Stimulated activated CD8-positive, alpha-beta memory T cell treated with anti-CD3 and anti-CD28 coated beads, Interleukin-15, amount 100 ng/mL, for 24 hours (primary cell): ENCODE results near the gene CRYBB2.
"Not testable (repeated sequence)": the region's sequence is repeated elsewhere in the genome, so short reads cannot be mapped to it uniquely, and the experiment has no call there.

ENCODE experiments used
- DNase-seq: peaks from one replicate; pipeline ENCODE4 v3.0.0-alpha.2; 2020; ENCODE audit warnings: low read depth

Gene CRYBB2, protein sequence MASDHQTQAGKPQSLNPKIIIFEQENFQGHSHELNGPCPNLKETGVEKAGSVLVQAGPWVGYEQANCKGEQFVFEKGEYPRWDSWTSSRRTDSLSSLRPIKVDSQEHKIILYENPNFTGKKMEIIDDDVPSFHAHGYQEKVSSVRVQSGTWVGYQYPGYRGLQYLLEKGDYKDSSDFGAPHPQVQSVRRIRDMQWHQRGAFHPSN

DNA sequence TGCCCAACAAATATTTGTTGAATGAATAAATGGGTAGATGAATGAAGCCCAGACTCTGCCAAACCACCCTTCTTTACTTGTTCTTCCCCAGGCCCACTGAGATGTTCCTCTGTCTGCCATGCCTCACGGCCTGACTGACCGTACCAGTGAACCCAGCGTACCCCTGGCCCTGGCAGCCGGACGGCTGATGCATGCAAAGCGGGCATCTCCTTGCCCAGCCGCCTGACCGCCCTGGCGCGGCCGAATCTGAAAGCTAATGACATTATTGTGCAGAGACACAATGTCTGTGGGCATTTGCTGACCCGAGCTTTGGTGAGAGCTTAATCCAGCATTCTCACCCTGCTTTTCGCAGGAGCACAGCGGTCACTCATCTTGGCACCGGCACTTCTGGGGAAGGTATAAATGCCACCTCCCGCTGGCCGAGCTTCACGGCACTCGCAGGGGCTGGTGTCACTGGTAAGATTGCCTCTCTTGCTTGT, at the start of gene CRYBB2:
TSS of gene CRYBB2 (plus strand) at position 429 of the 479 bp plus-strand sequence. CDS start 1,791 bp downstream, outside the sequence.
- DNase-seq, result no peak

DNA sequence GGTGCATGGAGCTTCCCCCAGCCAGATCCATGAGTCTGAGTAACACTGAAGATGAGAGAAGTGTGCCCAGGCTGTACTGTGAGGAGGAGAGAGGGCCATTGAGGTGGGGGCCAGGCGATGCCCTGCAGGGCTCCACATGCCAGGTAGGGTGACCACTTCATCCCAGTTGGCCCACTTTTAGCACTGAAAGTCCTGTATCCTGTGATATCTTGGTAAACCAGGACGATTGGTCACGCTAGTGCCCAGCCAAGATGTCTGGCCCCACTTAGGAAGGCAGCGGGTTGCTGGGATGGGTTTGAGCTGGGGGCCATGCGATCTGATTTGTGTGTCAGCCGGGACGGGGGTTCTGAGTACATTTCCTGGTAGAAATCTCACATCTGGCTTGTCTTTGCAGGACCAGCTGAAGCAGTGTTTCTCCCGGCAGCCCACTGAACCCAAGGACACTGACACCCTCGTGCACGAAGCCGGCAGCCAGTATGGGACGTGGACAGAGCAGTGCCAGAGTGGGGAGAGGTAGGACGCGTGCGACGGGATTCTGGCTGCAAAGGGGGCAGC, 48.9 kb upstream of the CRYBB2 start:
- DNase-seq, result no peak

DNA sequence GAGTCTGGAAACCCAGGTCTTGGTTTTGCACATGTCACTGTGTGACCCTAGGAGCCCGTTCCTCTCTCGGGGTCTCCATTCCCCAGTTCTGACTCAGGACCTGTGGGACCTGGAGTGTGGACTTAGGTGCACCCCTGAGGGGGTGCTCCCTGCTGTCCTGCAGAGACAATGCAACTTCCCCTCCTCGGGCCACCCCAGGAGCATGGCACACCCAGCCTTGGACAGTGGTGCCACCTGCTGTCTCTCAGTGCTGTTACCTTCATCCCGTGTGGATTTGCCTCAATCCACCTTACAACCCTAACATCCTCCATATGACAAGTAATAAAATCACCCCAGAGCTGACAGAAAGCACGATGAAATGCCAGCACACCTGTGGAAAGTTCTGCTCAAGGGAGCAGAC, 47.3 kb upstream of the CRYBB2 start:
- no peak for DNase-seq

DNA sequence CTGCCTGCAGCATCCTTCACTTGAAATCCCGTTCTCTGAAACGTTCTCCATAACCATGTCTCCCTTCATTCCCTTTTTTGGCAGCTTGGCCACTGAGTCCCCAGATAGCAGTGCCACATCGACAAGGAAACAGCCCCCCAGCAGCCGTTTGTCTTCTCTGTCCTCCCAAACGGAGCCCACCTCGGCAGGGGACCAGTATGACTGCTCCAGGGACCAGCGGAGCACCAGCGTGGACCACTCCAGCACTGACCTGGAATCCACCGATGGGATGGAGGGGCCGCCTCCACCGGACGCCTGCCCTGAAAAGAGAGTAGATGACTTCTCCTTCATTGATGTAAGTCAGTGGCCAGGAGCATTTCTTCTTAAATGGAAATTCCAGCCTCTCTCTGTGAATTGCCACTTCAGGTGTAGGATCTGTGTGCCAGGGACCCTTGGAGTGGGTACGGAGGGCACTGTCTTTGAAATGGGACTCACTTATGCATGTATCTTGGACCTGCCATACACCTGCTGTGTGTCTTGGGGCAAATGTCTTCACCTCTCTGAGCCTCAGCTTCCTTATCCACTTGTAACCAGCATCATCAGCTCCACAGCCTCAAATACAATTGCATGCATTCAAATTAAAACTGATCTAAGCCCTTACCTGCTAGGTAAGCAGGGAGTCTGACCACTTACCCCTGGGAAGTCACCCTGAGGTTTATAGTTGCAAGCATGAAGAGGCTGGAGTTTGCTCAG, 45.1 kb upstream of the CRYBB2 start:
- no peak for DNase-seq

DNA sequence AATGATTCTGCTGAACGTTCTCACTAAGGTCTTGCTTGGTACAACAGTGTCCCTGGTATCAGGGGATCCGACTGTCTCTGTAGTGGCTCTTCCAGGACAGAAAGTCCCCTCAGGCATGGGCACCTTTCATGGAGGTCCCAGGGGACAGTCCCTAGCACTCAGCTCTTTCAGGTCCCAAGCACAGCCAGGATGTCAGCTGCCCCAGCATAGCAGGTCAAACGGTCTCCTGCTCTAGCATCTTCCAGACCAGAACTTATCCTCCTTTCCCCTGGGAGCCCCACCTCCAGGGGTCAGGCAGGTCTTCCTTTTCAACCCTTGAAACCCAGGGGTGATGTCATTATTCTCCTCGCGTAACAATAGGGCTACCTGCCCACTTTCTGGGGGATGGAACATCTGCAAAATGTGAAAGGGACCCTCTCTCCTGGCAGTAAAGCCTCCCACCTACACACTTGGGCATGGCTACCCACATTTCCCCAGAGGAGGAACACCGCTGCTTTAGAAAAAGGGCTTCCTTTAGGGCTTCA, 44.5 kb upstream of the CRYBB2 start:
- no peak for DNase-seq

DNA sequence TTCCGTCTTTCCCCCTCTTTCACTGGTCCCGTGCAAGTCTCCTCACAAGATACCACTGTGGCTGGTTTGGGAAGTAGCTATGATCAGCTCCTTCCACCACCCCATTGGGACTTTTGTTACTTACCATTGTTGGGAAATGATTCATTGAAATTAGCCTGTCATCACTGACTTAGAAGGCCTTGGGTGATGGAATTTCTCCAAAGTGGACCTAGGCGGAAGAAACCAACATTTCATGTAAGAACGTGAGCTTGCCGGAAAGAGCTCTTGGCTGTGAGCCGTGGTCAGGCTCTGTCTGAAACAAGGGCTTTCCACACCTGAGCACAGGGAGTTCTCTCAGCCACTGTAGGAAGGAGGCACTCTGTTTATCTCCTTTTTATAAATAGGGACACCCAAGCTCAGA, 43.3 kb upstream of the CRYBB2 start:
- DNase-seq, result no peak

DNA sequence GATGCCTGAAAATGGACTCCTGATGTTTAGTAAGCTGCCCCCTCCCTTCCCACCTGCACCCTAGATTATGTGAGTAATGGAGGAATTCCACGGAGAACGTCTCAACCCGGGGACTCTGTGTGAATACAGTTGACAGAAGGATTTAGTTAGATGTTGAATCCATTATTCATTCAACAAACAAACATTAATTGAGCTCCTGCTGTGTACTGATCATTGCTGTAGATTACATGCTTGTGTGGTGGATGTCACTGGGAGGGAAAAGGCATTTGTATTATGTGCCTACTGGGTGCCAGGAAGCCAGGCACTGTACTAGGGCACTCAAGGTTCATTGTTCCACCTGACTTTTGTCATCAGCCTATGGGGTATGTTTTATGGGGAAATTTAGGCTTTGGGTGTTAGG, 42.6 kb upstream of the CRYBB2 start:
- no peak for DNase-seq

DNA sequence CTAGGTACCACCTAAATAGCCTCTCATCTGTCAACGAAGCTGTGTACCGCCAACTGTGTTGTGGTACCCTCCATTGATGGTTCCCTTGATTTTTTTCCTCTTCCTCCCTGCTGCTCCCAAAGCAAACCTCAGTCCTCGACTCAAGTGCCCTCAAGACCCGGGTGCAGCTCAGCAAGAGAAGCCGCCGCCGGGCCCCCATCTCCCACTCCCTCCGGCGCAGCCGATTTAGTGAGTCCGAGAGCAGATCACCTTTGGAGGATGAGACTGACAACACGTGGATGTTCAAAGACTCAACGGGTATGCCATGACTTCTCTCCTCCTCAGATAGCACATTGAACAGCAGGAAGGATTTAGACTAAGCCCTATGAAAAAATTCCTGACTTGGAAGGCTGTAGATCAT, 42.2 kb upstream of the CRYBB2 start:
- no peak for DNase-seq

DNA sequence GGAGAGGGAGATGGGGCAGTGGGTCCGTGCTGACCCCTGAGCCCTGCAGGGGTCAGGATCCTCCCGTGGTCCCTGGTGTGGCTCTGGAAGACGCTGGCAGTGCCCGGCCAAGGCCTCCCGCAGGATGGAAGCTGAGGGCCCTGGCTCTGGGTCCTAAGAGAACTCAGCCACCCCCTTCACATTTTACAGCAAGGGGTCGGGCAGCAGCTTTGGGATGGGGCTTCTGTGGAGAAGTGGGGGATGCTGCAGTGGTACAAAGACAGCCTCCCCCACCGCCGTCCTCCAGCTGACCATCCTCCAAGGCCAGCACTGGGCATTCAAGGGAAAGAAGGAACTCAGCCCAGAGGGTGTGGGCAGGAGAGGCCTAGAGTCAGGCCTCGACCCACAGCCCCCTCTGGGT, 41.5 kb upstream of the CRYBB2 start:
- DNase-seq, result no peak

DNA sequence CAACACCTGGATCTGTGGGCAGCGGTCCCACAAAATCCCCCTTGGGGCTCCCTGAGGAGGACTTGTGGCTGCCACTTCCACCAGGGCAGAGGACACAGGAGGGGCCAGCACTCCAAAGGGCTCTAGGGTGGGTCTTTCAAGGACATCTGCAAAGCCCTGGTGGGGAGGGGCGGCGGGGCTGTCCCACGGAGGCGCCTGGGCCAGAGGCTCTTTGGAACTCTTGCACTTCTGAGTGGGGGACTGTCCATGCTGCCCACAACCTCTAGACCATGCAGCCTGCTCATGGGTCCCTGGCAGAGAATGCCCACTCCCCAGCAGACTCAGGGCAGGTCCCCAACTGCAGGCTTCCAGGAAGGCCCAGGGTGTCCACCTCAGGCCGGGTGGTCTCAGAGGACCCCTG, 41.1 kb upstream of the CRYBB2 start:
- not testable (repeated sequence) for DNase-seq

DNA sequence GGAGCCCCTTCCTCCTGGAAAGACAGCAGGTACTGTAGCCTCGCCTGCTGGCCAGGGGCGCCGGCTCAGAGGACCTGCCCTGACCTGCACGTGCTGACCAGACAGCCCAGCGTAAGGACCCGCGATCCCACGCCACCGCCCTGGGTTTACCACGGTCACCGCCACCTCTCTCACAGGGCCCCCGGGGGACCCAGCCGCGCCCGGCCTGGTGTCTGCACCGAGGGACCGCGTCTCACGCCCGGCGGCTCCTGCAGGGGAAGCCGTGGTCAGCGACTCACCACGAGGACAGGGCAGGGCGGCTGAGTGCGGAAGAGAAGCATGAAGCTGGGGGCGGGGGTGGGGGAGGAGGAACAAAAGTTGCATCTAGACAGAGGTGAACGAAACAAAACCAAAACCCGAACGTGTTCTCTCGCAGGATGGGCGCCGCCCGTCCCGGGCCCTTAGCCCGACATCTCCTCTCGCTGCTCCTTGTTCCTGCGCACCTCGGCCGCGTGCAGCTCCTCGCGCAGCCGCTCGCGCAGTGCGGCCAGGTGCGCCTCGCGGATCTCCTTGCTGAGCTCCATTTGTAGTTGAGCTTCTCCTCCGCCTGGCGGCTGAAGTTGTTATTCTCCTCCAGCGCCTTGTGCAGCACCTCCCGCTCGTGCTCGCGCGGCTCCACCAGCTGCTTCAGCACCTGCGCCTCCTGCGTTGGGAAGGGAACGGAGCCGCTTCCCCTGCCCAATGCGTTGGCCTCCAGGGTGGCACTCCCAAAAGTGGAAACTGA, 40.4 kb upstream of the CRYBB2 start:
- not testable (repeated sequence) for DNase-seq

DNA sequence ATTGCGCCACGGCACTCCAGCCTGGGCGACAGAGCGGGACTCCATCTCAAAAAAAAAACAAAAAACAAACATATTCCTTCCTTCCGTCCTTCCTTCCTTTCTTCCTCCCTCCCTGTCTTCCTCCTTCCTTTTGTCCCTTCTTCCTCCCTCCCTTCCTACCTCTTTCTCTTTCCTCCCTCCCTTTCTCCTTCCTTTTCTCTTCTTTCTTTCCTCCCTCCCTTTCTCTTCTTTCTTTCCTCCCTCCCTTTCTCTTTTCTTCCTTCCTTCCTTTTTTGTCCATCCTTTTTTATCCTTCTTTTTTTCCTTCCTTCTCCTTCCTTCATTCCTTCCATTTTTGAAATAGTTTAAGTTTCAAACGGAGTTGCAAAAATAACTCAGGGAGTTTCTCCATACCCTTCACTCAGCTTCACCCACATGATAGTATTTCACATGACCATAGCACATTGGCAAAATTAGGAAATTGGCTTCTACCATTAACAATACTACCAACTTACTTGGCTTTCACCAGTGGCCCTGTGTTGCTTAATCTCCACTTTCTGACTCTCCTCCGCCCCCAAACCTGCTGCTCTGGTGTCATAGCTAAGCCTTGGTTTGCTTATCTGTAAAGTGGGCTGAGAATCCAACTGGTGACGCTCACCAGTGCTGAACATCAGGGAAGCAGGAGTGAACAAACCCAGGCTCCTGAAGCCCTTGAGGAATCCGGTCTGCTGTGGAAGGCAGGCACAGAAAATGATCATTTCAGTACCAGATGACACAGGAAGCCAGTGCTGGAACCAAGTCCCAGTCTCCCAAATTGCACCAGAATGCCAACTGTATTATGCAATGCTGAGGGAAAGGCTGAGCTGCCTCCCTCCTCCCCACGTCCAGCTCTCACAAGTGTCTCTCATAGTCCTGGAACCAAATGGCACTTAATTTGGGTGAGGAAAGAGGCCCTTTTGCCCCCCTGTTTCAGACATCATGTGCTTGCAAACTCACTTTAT, 37.0 kb upstream of the CRYBB2 start:
- DNase-seq, result no peak

DNA sequence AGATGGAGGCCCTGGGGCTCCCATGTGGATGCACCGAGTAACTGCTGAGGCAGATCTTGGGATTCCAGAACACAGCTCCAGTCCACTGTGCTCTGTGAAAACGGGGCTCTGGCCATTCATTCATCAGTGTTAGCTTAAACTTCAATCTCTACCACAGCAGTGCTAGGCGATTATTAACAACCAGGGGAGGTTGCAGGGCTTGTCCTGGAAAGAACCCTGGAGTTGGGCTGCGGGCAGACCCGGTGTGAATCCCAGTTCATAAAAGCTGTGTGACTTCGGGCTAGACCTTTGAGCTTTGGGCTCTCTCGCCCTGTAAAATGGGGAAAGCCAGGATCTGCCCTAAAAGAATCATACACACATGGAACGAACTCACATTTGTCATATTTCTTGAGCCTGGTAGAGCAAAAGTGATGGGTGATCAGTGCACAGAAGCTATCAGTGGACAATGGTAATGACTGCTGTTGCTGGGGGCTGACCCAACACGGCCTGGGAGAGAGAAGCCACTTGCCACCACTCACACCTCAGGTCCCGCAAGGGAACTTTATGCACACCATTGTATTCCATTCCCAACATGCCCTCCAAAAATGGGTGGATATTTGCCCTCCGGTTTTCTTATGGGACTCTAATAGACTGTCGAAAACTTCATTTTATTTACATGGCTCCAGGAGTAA, 35.4 kb upstream of the CRYBB2 start:
- DNase-seq, result no peak

DNA sequence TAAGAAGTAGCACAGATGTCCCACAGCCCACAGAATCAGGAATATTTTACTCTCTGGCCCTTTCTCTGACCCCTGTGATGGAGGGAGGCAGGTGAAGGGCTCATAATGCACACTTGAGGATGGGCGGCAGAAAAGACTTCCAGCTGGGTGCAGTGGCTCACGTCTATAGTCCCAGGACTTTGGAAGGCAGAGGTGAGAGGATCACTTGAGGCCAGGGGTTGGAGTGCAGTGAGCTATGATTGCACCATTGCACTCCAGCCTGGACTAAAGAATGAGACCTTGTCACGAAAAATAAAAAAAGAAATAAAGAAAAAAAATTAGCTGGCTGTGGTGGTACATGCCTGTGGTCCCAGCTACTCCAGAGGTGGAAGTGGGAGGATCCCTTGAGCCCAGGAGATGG, 33.3 kb upstream of the CRYBB2 start:
- DNase-seq, result no peak

DNA sequence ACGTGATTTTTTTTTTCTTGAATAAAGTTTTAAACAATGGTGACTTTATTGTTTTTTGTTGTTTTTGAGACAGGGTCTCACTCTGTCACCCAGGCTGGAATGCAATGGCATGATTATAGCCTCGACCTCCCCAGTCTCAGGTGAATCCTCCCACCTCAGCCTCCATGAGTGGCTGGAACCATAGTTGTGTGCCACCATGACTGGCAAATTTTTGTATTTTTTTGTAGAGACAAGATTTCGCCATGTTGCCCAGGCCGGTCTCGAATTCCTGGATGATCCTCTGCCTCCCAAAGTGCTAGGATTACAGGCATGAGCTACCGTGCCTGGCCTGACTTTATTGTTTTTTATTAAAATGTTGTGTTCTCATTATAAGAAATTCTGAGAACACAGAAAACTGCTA, 32.0 kb upstream of the CRYBB2 start:
- no peak for DNase-seq

DNA sequence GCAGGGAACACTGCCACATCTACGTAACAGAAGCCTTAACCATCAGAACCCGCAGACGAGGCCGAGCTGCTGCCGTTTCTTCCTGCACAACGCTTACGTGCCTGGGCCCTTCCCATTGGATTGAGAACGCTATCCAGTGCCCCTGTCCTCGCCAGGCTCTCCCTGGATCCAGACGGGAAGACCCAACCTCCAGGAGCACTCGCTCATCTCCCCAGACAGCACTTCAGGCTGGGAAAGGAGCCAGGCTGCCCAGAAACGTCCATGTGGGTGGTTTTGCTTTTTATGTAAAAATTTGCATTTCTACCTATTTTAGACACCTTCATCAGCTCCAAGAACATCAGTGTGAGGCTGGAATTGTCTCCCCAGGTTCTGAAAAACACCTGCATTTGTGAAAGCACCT, 27.0 kb upstream of the CRYBB2 start:
- DNase-seq, result no peak

DNA sequence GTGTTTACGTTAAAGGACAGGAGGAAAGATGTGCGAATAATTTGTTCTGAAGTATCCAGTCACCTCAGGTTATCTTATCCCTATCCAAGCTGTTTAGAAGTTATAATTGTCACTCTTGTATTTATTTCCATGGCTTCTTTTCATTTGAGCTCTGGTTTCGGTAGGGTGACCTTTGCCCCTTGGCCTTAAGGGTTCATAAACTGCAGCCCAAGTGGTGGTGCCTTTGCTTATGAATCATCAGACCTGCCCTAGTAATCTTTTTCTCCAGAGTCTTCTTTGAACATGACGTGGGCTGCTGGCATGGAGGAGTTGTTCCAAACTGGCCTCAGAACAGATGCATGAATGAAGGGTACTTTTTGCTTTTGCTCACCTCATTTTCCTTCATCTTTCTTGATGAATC, 26.3 kb upstream of the CRYBB2 start:
- no peak for DNase-seq

DNA sequence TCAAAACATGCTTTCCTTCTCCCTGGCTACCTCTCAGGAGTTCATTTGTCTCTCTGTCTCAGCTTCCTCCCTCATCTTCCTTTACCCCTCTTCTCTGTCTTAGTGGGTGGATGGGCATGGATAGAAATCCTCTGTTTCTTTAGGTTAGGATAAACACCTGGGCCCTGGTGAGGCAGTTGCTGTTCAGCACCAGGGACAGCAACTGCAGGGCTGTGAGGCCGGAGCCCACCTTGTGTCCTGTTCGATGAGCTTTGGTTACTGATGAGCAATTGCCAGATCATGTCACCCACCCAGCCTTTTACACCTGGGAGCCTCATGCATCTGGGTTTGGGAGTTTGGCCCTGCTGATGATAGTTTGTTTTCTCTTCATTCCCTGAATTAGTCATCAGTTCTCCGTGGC, 25.9 kb upstream of the CRYBB2 start:
- no peak for DNase-seq

DNA sequence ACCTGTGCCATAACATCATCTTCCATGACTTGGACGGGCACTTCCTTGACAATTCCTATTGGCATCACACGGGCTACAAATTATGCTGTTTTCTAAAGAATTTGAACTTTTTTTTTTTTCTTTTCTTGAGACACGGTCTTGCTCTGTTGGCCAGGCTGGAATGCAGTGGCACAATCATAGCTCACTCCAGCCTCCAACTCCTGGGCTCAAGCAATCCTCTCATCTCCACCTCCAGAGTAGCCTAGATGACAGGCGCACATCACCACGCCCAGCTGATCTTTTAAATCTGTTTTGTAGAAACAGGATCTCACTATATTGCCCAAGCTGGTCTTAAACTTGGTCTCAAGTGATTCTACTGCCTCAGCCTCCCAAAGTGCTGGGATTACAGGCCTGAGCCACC, 23.1 kb upstream of the CRYBB2 start:
- no peak for DNase-seq

DNA sequence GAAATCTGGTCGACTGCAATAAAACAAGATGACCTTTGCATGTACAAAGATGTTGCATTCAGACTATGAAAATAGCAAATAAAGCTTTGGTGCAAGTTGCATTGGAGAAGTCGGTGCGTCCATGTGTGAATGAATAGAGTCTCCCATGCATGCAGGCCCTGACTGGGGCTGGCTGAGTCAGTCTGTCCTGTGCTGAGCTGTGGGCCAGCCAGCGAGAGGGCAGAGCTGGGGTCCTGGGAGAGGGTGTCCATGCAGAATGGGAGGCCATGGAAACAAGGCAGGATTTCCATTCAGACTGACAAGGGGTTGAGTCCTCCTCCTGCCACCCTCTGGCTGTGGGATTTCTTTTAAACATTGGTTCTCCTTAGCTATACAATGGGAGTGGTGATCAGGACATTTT, 22.1 kb upstream of the CRYBB2 start:
- DNase-seq, result no peak
